ENCODE results near the gene GALNT7. TPM values are rescaled to one million over a fixed set of nuclear protein-coding genes. Genes with fewer than 3 reads are reported as not detected.
A peak's percentile ranks its signal among the peaks of the same experiment; 100 is the strongest.
"Not testable (repeated sequence)": the region's sequence is repeated elsewhere in the genome, so short reads cannot be mapped to it uniquely, and the experiment has no call there.

GALNT7 gene
- total RNA-seq, 4 donors from 2014 or later: 37.1 to 139 (median 96.4) TPM

DNA sequence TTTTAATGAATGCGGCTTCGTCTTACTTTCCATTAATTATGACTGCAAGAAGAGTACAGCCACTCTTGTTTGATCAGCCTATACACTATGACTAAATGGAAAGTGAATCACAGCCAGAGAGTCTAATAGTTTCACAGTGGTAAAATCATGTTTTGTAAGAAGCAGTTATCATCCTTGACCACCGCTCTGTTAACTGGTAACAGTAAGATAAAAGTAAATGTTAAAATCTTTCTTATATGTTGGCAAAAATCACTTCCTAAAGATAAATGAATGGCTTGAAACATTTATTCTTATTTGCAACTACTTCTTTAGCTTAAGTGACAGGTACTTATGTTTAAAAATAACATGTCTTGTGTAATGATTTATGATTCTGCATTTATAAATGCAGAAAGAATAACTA, 13.2 kb downstream of the GALNT7 start:
- no peak for TF ChIP-seq POLR2A (IDR thresholded peaks at IDR 0.05)
- TF ChIP-seq, protein P1, sequence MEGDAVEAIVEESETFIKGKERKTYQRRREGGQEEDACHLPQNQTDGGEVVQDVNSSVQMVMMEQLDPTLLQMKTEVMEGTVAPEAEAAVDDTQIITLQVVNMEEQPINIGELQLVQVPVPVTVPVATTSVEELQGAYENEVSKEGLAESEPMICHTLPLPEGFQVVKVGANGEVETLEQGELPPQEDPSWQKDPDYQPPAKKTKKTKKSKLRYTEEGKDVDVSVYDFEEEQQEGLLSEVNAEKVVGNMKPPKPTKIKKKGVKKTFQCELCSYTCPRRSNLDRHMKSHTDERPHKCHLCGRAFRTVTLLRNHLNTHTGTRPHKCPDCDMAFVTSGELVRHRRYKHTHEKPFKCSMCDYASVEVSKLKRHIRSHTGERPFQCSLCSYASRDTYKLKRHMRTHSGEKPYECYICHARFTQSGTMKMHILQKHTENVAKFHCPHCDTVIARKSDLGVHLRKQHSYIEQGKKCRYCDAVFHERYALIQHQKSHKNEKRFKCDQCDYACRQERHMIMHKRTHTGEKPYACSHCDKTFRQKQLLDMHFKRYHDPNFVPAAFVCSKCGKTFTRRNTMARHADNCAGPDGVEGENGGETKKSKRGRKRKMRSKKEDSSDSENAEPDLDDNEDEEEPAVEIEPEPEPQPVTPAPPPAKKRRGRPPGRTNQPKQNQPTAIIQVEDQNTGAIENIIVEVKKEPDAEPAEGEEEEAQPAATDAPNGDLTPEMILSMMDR (IDR thresholded peaks at IDR 0.05): no peak
- H3K27ac ChIP-seq: no peak overlapping the region
- H3K9me3 ChIP-seq: no peaks in the 10 kb centered on the region
- no peak overlapping the region for H3K4me3 ChIP-seq
- no peak for DNase-seq
- H3K27me3 ChIP-seq: no peaks in the 10 kb centered on the region
- H3K36me3 ChIP-seq: no peaks in the 10 kb centered on the region
- H3K4me1 ChIP-seq: peaks cover 0 to 16% (median 0%) of the 10 kb centered on the region in 4 donors

DNA sequence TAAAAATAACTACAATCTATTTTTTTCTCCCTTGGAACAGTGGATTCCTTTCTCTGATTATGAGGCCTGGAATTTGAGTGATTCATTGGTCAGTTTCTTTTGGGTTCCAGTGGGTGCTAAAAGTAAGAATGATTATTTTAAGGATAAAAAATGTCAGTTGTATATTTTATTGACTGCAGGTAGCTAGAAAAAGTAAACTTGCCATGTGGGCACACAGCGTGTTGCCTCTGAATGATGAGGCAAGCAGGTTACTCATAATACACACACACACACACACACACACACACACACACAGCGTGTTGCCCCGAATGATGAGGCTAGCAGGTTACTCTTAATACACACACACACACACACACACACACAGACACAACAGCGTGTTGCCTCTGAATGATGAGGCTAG, 13.8 kb downstream of the GALNT7 start:
- no peak for DNase-seq
- TF ChIP-seq POLR2A (IDR thresholded peaks at IDR 0.05): no peak
- TF ChIP-seq, protein P1 (IDR thresholded peaks at IDR 0.05): no peak
- Histone ChIP-seq H3K27ac (no peak overlapping the region), H3K9me3 (no peaks in the 10 kb centered on the region), H3K36me3 (no peaks in the 10 kb centered on the region), H3K27me3 (no peaks in the 10 kb centered on the region), H3K4me3 (no peak overlapping the region), H3K4me1 (peaks cover 0 to 19% (median 0%) of the 10 kb centered on the region in 4 donors)

DNA sequence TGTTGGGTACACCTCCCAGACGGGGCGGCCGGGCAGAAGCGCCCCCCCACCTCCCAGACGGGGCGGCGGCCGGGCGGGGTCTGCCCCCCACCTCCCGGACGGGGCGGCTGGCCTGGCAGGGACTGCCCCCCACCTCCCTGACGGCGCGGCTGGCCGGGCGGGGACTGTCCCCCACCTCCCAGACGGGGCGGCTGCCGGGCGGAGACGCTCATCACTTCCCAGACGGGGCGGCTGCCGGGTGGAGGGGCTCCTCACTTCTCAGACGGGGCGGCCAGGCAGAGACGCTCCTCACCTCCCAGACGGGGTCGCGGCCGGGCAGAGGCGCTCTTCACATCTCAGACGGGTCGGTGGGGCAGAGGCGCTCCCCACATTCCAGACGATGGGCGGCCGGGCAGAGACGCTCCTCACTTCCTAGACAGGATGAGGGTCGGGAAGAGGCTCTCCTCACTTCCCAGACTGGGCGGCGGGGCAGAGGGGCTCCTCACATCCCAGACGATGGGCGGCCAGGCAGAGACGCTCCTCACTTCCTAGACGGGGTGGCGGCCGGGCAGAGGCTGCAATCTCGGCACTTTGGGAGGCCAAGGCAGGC, 15.1 kb downstream of the GALNT7 start:
- H3K4me3 ChIP-seq, DNase-seq, H3K27me3 ChIP-seq, H3K9me3 ChIP-seq, H3K27ac ChIP-seq, H3K36me3 ChIP-seq: not testable (repeated sequence)
- peaks cover 0 to 27% (median 0%) of the 10 kb centered on the region in 4 donors for H3K4me1 ChIP-seq

DNA sequence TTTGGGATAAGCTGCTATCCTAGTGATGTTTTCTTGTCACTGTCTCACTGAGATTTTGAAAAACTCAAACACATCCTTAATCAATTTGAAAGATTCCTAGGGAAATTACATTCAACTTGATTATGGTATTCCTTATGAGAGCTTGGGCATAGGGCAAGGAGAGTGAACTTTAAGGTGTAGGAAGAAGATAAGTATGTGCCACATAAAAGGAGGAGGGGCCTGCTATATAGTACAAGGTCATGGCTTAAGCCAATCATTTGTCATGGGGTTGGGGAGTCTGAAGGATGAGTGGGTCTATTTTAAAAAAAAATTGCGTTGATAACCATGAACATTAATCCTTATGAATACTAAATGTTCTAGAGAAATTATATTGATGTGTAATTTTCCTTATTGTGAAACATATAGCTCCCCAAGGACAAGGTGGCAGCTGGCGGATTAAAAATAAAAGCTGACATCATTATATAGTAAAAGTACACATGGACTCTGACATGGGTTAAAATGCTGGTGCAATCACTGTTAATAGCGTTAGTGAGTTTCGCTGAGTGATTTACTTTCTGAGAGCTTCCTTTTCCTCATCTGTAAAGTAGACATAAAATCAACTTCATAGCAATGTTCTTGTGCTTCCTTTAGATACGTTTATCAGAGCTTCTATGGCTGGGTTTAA, 17.4 kb downstream of the GALNT7 start:
- peak; percentile 26 to 66 for TF ChIP-seq POLR2A (IDR thresholded peaks at IDR 0.05)
- TF ChIP-seq, protein P1 (IDR thresholded peaks at IDR 0.05): no peak

DNA sequence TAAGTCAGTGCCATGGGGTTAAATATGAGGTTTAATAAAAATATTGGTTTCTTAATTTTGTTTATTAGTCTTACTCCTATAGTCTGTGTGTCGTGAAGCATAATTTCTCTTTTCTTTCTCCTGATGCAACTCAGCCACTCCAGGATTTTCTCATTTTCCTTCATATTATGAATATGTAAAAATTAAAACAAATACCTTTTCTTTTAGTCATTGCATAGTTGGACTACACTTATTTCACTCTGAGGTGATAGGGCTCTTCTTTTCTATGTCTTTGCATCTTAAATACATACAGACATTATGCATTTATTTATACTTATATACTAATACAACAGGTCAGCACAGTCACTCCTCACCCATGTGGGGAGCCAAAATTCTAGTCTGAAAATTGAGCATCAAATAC, 19.1 kb downstream of the GALNT7 start:
- no peaks in the 10 kb centered on the region for H3K27me3 ChIP-seq
- TF ChIP-seq, protein P1 (IDR thresholded peaks at IDR 0.05): no peak
- TF ChIP-seq POLR2A (IDR thresholded peaks at IDR 0.05): no peak
- H3K36me3 ChIP-seq: no peaks in the 10 kb centered on the region
- no peak overlapping the region for H3K4me3 ChIP-seq
- DNase-seq: no peak
- H3K4me1 ChIP-seq: peaks cover 0 to 35% (median 0%) of the 10 kb centered on the region in 4 donors
- peak overlapping the region in 2 of 4 donors; percentile 82 to 86 for H3K27ac ChIP-seq
- H3K9me3 ChIP-seq: no peaks in the 10 kb centered on the region

More for the DNA sequence above, 17.4 kb downstream of the GALNT7 start:
- no peaks in the 10 kb centered on the region for H3K27me3 ChIP-seq
- no peak for DNase-seq
- peak overlapping the region in 3 of 4 donors; percentile 13 to 86 (median 82) for H3K27ac ChIP-seq
- H3K9me3 ChIP-seq: no peaks in the 10 kb centered on the region
- peak overlapping the region in 2 of 4 donors; percentile 6 to 22 for H3K4me3 ChIP-seq
- no peaks in the 10 kb centered on the region for H3K36me3 ChIP-seq
- H3K4me1 ChIP-seq: peaks cover 0 to 31% (median 0%) of the 10 kb centered on the region in 4 donors

DNA sequence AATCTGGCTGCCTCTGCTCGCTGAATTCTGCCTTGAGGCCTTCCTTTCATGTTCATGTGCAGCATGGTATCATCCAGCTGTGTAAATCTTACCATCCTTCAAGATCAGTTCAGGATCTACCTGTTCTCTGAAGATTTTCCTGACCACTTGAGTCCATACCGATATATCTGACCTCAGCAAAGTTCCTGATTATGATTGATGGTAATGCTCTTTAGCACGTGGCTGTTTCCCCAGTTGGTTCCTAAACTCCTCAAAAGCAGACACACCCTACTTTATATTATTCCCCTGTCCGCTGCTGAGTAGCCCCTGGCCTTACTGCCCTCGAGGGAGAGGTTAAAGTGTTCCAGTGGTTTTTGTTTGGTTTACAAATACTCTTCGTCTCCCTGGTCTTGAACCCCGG, 20.0 kb downstream of the GALNT7 start:
- no peak overlapping the region for H3K4me3 ChIP-seq

More for the DNA sequence above, 20.0 kb downstream of the GALNT7 start:
- H3K27me3 ChIP-seq: no peaks in the 10 kb centered on the region
- H3K27ac ChIP-seq: no peak overlapping the region
- no peaks in the 10 kb centered on the region for H3K9me3 ChIP-seq
- no peaks in the 10 kb centered on the region for H3K36me3 ChIP-seq
- peaks cover 0 to 39% (median 0%) of the 10 kb centered on the region in 4 donors for H3K4me1 ChIP-seq
- no peak for TF ChIP-seq POLR2A (IDR thresholded peaks at IDR 0.05)
- TF ChIP-seq, protein P1 (IDR thresholded peaks at IDR 0.05): no peak
- no peak for DNase-seq

Data from Peyer's patch (tissue), 4 donors.